ENCODE measurements around the gene IQGAP1.

Gene IQGAP1

GRCh38 chr15:90351479-90352106, 36.4 kb upstream of the IQGAP1 start:
- no peak overlapping the region for H3K27ac ChIP-seq
- peak overlapping the region; percentile 86 for H3K4me3 ChIP-seq (ENCODE audit: low read depth, low read length)

GRCh38 chr15:90352107-90352893, 35.7 kb upstream of the IQGAP1 start, which contains the start of gene ZNF774:
ZNF774 (plus strand) TSS chr15:90352284; CDS start chr15:90354661, 2,377 bp downstream.
- no peak within 1 kb of the TSS for H3K27ac ChIP-seq

More at GRCh38 chr15:90351479-90352106, 36.4 kb upstream of the IQGAP1 start:
- Histone ChIP-seq H3K36me3 (replicated peaks) (no peaks in the 10 kb centered on the region), H3K27me3 (replicated peaks) (no peaks in the 10 kb centered on the region)
- TF ChIP-seq CTCF (IDR thresholded peaks at IDR 0.05; ENCODE audit: low read depth, low read length, missing control alignments): no peak
- in situ Hi-C loops (cut with HindIII; ENCODE audit: low pct_ligation_motif_present, low sequenced_read_pairs): no loop called here
- DNase-seq: no peak

DNA sequence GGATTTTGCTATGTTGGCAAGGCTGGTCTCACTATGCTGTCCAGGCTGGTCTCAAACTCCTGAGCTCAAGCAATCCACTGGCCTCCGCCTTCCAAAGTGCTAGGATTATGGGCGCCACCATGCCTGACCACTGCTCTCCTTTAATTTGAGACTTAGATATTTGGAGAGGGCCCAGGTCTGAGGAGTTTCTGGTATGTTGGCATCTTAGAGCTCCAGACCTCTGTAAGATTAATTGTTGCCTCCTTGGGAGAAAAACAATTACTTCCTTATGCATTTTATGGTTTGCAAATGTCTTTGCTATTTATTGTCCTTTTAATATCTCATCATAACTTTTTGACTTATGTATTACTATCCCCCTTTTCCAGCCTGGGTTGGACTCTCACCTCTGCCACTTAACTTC, 33.1 kb upstream of the IQGAP1 start:
- Histone ChIP-seq H3K36me3 (replicated peaks) (no peaks in the 10 kb centered on the region), H3K4me3 (ENCODE audit: low read depth, low read length) (no peak overlapping the region), H3K27me3 (replicated peaks) (no peaks in the 10 kb centered on the region), H3K27ac (no peak overlapping the region)
- TF ChIP-seq CTCF (IDR thresholded peaks at IDR 0.05; ENCODE audit: low read depth, low read length, missing control alignments): no peak
- in situ Hi-C loops (cut with HindIII; ENCODE audit: low pct_ligation_motif_present, low sequenced_read_pairs): no loop called here
- DNase-seq: no peak

More at GRCh38 chr15:90352107-90352893, 35.7 kb upstream of the IQGAP1 start, which contains the start of gene ZNF774:
- in situ Hi-C loops (cut with HindIII; ENCODE audit: low pct_ligation_motif_present, low sequenced_read_pairs): no loop called here
- H3K36me3 ChIP-seq (replicated peaks): no peaks in the 10 kb centered on the region
- H3K4me3 ChIP-seq (ENCODE audit: low read depth, low read length): peak within 1 kb of the TSS; percentile 86
- TF ChIP-seq CTCF (IDR thresholded peaks at IDR 0.05; ENCODE audit: low read depth, low read length, missing control alignments): no peak
- DNase-seq: peak; percentile 91
- no peaks in the 10 kb centered on the region for H3K27me3 ChIP-seq (replicated peaks)

DNA sequence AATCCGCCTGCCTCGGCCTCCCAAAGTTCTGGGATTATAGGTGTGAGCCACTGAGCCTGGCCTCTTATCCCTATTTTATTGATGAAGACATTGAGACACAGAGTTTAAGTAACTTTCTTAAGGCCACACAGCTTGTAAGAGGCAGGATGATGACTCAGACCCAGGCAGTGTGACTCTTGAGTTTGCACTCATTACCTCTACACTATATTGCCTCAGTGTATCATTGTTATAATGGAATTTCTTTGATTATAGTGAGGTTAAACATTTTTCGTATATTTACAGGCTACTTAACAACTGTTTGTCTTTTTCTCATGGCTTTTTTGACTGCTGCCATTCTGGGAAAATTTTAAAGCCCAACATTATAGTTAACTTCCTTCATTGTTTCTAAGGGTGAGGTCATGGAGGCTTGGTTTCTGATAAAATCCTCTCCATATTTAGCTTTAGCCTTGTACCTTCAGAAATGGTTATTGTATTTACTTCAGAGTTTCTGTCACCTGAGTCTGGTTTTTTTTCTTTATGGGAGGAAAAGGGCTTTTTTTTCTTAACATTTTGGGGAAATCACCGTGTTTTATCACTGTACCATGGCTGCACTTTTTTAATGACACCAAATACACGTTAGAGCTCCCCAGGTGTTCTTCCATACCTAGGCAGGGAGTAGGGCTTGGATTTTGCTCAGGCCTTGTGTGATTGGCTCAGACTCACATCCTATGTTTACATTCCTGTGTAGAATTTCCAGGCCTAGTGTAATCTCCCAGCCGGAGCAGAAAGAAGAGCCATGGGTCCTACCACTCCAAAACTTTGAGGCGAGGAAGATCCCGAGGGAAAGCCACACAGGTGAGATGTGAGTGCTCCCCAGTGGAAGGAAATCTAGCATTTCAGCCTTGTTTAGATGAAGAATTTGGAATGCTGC, 29.7 kb upstream of the IQGAP1 start:
- in situ Hi-C loops (cut with HindIII; ENCODE audit: low pct_ligation_motif_present, low sequenced_read_pairs): no loop called here
- Histone ChIP-seq H3K36me3 (replicated peaks) (no peaks in the 10 kb centered on the region), H3K4me3 (ENCODE audit: low read depth, low read length) (no peak overlapping the region), H3K27me3 (replicated peaks) (no peaks in the 10 kb centered on the region), H3K27ac (no peak overlapping the region)
- peak; percentile 45 for DNase-seq
- no peak for TF ChIP-seq CTCF (IDR thresholded peaks at IDR 0.05; ENCODE audit: low read depth, low read length, missing control alignments)

DNA sequence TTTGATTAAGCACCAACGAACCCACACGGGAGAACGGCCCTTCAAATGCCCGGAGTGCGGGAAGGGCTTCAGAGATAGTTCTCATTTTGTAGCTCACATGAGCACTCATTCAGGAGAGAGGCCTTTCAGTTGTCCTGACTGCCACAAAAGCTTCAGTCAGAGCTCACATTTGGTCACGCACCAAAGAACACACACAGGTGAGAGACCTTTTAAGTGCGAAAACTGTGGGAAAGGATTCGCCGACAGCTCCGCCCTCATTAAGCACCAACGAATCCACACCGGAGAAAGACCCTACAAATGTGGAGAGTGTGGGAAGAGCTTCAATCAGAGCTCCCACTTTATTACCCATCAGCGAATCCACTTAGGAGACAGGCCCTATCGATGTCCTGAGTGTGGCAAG, 27.3 kb upstream of the IQGAP1 start:
- in situ Hi-C loops (cut with HindIII; ENCODE audit: low pct_ligation_motif_present, low sequenced_read_pairs): no loop called here
- Histone ChIP-seq H3K27me3 (replicated peaks) (no peaks in the 10 kb centered on the region), H3K27ac (no peak overlapping the region), H3K4me3 (ENCODE audit: low read depth, low read length) (no peak overlapping the region), H3K36me3 (replicated peaks) (no peaks in the 10 kb centered on the region)
- TF ChIP-seq CTCF (IDR thresholded peaks at IDR 0.05; ENCODE audit: low read depth, low read length, missing control alignments): no peak
- no peak for DNase-seq

All from brain microvascular endothelial cell (primary cell).